HepG2 (cell line): ENCODE results near the gene MCF2L. TPM values are rescaled to one million over a fixed set of nuclear protein-coding genes. Genes with fewer than 3 reads are reported as not detected.

Experiments used
- ATAC-seq: fragments of 200-7000 bp; cut with Tn5 transposase; 3 replicates; pipeline ENCODE4 v1.9.1; 2020; ENCODE audit warnings: mild to moderate bottlenecking, moderate library complexity
- BruUV-seq: library from RNA; stranded (reverse); fragments of 400-500 nt; replicated peaks from 2 replicates; lab custom pipeline; 2021; lab: Mats Ljungman, UMichigan
- CTCF ChIA-PET: fragments of 300-600 bp; formaldehyde crosslinking; extraction: SDS; loops from one replicate; lab custom pipeline; 2021; ENCODE audit warnings: low total read pairs, inconsistent platforms, low intra/inter-chr PET ratio; lab: Yijun Ruan, JAX
- POLR2A ChIA-PET: fragments of 350-600 bp; sonication (Branson Sonifier 250); formaldehyde crosslinking; loops from one replicate; lab custom pipeline; 2020; ENCODE audit warnings: antibody characterized with exemption, inconsistent platforms; lab: Yijun Ruan, JAX
- DNase-seq: peaks from one replicate; pipeline ENCODE4 v3.0.0-alpha.2; 2015; ENCODE audit warnings: low spot score
- FAIRE-seq: peaks from 3 replicates; lab custom pipeline; 2011; peaks lifted over from hg19 to GRCh38; lab: Jason Lieb, UNC
- H2AFZ ChIP-seq: one replicate; pipeline ENCODE4 v1.6.1; 2011; ENCODE audit warnings: low read length, inconsistent platforms
- H3K27ac ChIP-seq: fragments of 300-600 bp; 3 replicates; pipeline ENCODE4 v1.8.0; 2011; ENCODE audit warnings: mixed run types, mild to moderate bottlenecking, mixed read lengths, low read length, inconsistent platforms; ENCODE audit not compliant: insufficient read depth; ENCODE audit errors: extremely low read length
- H3K27me3 ChIP-seq, 2 experiments: fragments of 200-600 bp in 1 of 2; 2 replicates in 1 of 2; 3 replicates in 1 of 2; pipeline versions ENCODE4 v1.6.0 to v1.8.0; 2011; ENCODE audit warnings: low read length in 2 of 2, mild to moderate bottlenecking in 2 of 2, moderate library complexity in 2 of 2, inconsistent platforms in 1 of 2; ENCODE audit not compliant: insufficient read depth in 2 of 2, control insufficient read depth in 1 of 2
- H3K36me3 ChIP-seq, 2 experiments: fragments of 200-600 bp in 1 of 2; replicated peaks in 1 of 2; 2 replicates in 1 of 2; 3 replicates in 1 of 2; pipeline versions ENCODE4 v1.5.1 to v1.8.0; 2011; ENCODE audit warnings: low read length in 2 of 2, inconsistent platforms in 1 of 2; ENCODE audit not compliant: insufficient read depth in 2 of 2, control insufficient read depth in 1 of 2
- H3K4me1 ChIP-seq: 2 replicates; pipeline ENCODE4 v1.5.1; 2012; ENCODE audit warnings: low read length, inconsistent platforms; ENCODE audit not compliant: insufficient read depth
- H3K4me2 ChIP-seq: 2 replicates; pipeline ENCODE4 v1.6.0; 2011; ENCODE audit warnings: low read depth, low read length, inconsistent platforms
- H3K4me3 ChIP-seq, 3 experiments: fragments of 200-600 bp in 1 of 3; sonication (generic), shearing (Covaris generic) in 1 of 3; replicated peaks in 1 of 3; 2 replicates each; pipeline ENCODE4 v1.5.1; 2011 to 2016; ENCODE audit warnings: low read length in 3 of 3, inconsistent platforms in 2 of 3, low read depth in 2 of 3, mild to moderate bottlenecking in 2 of 3, control low read depth in 1 of 3, mixed read lengths in 1 of 3; ENCODE audit not compliant: insufficient read depth in 1 of 3
- H3K79me2 ChIP-seq: one replicate; pipeline ENCODE4 v1.6.1; 2011; ENCODE audit warnings: low read length, inconsistent platforms; ENCODE audit not compliant: insufficient read depth
- H3K9ac ChIP-seq: 2 replicates; pipeline ENCODE4 v1.6.0; 2011; ENCODE audit warnings: mild to moderate bottlenecking, low read depth, low read length, inconsistent platforms; ENCODE audit not compliant: insufficient read depth
- H3K9me3 ChIP-seq: 2 replicates; pipeline ENCODE4 v1.5.1; 2012; ENCODE audit warnings: mild to moderate bottlenecking, low read length
- H4K20me1 ChIP-seq: 2 replicates; pipeline ENCODE4 v1.6.0; 2011; ENCODE audit warnings: inconsistent platforms, mild to moderate bottlenecking, low read length, moderate library complexity; ENCODE audit not compliant: insufficient read depth
- CCAR2 ChIP-seq: fragments of 200-400 bp; formaldehyde crosslinking; optimal IDR thresholded peaks from 2 replicates; pipeline ENCODE3; 2018; ENCODE audit warnings: low read depth, mild to moderate bottlenecking, low read length, moderate library complexity
- KIAA2018 ChIP-seq: sonication (generic); formaldehyde crosslinking; IDR thresholded peaks from 2 replicates; pipeline ENCODE4 v1.5.0; 2020; ENCODE audit warnings: mild to moderate bottlenecking, missing genetic modification reagents, borderline replicate concordance
- MEIS1 ChIP-seq: sonication (generic); formaldehyde crosslinking; IDR thresholded peaks from 2 replicates; pipeline ENCODE4 v1.9.0; 2021; ENCODE audit warnings: mild to moderate bottlenecking, missing genetic modification reagents, moderate library complexity, borderline replicate concordance
- MEIS2 ChIP-seq: sonication (generic); formaldehyde crosslinking; IDR thresholded peaks from 2 replicates; pipeline ENCODE4 v1.9.0; 2021; ENCODE audit warnings: mild to moderate bottlenecking, missing genetic modification reagents
- PHF5A ChIP-seq: IDR thresholded peaks from one replicate; pipeline ENCODE4 v1.6.1; 2018; ENCODE audit warnings: low read depth, missing genetic modification reagents; ENCODE audit not compliant: unreplicated experiment
- SNAPC2 ChIP-seq: sonication (generic); formaldehyde crosslinking; IDR thresholded peaks from 2 replicates; pipeline ENCODE4 v1.8.1; 2022; ENCODE audit warnings: mild to moderate bottlenecking, missing genetic modification reagents
- THAP8 ChIP-seq: sonication (generic); formaldehyde crosslinking; IDR thresholded peaks from 2 replicates; pipeline ENCODE4 v1.5.1; 2020; ENCODE audit warnings: missing genetic modification reagents, mild to moderate bottlenecking, borderline replicate concordance
- ZNF678 ChIP-seq: sonication (generic); formaldehyde crosslinking; IDR thresholded peaks from 2 replicates; pipeline ENCODE4 v1.4.0; 2020; ENCODE audit warnings: mild to moderate bottlenecking, missing genetic modification reagents
- ZNF691 ChIP-seq: sonication (generic); formaldehyde crosslinking; IDR thresholded peaks from 2 replicates; pipeline ENCODE4 v1.4.0; 2020; ENCODE audit warnings: missing genetic modification reagents, low read depth, mild to moderate bottlenecking, borderline replicate concordance
- ZNF704 ChIP-seq: sonication (generic); formaldehyde crosslinking; IDR thresholded peaks from 2 replicates; pipeline ENCODE4 v1.8.1; 2023; ENCODE audit warnings: mild to moderate bottlenecking, inconsistent platforms, moderate library complexity, missing genetic modification reagents, borderline replicate concordance
- ZSCAN20 ChIP-seq: sonication (generic); formaldehyde crosslinking; IDR thresholded peaks from 2 replicates; pipeline ENCODE4 v1.4.0; 2020; ENCODE audit warnings: missing genetic modification reagents, mild to moderate bottlenecking, borderline replicate concordance
- WGBS: methylation state at CpG from one replicate; pipeline ENCODE4 v1.1.6; 2017; ENCODE audit warnings: low lambda C conversion rate; 5-methylcytosine and 5-hydroxymethylcytosine counted together
- in situ Hi-C: cut with HindIII; loops from 2 replicates; pipeline ENCODE4 v1.10.0; 2017; ENCODE audit warnings: low pct_unique_long_range_greater_than_20kb; ENCODE audit not compliant: extremely low pct_ligation_motif_present
- intact Hi-C: fragments of 100-400 bp; cut with micrococcal nuclease; formaldehyde crosslinking; loops from one replicate; pipeline ENCODE4 v1.10.0; 2022; ENCODE audit not compliant: unreplicated experiment
- polyA plus RNA-seq, 8 experiments: library from polyadenylated mRNA; depleted of rRNA in 3 of 8; stranded (reverse) in 7 of 8; unstranded in 1 of 8; fragments of >200 nt; fragmentation: Illumina TruSeq in 4 of 8; extraction: Trizol in 4 of 8; gene quantifications; 2 replicates each; pipeline versions ENCODE4 v1.2.1 to v1.2.3, GENCODE V29; 2011 to 2016; ENCODE audit warnings: low read depth in 4 of 8, missing spikeins in 1 of 8, mixed read lengths in 1 of 8; ENCODE audit not compliant: insufficient read depth in 1 of 8
- total RNA-seq, 5 experiments: library from RNA; depleted of rRNA; stranded (reverse); fragments of >200 nt; fragmentation: Illumina TruSeq; extraction: Trizol; gene quantifications; 2 replicates each; pipeline ENCODE4 v1.2.3, GENCODE V29; 2016; ENCODE audit warnings: low read depth in 1 of 5

Gene MCF2L
- total and polyA plus RNA-seq, 2 of the 13 experiments (the other 11 are each of a cell fraction or from before 2014, with no cell fraction given) = 19.4 to 28.4 TPM

GRCh38 chr13:112969692-112970338, 801 bp downstream of the MCF2L start:
- H3K4me3 ChIP-seq = peak overlapping the region; percentile 69 to 85 (median 83)
- intact Hi-C loops (loop anchor here (1.0 to 2.0 kb wide), 3 partner anchors 15 to 59 kb away; no protein-coding TSS in a partner anchor), in situ Hi-C loops (no loop called here)
- peak overlapping the region; percentile 98 for H3K4me2 ChIP-seq
- ChIA-PET CTCF (no interaction called here), POLR2A (interaction anchor here (0.6 to 1.6 kb wide), 9 partner anchors 12 to 62 kb away, joined by 3 to 14 read pairs (median 4); no protein-coding TSS in a partner anchor)
- FAIRE-seq = no peak
- whole genome bisulfite sequencing = 20% methylated on average over 12 of the region's 13 CpGs
- DNase-seq = no peak
- BruUV-seq = no TSS peak
- H3K27me3 ChIP-seq = no peaks in the 10 kb centered on the region
- peak overlapping the region; percentile 70 for H3K9ac ChIP-seq
- peaks cover 32% of the 10 kb centered on the region for H3K79me2 ChIP-seq
- peak; percentile 50; the same call in 2 of the 3 replicates for ATAC-seq
- H2AFZ ChIP-seq = no peak overlapping the region
- peaks cover 0 to 1% of the 10 kb centered on the region in 2 experiments; a peak in 2 of 5 replicates for H3K36me3 ChIP-seq
- peaks cover 2% of the 10 kb centered on the region; the same call in 1 of the 2 replicates for H4K20me1 ChIP-seq
- H3K27ac ChIP-seq = peak overlapping the region; percentile 45
- peaks cover 43% of the 10 kb centered on the region for H3K4me1 ChIP-seq
- no peaks in the 10 kb centered on the region for H3K9me3 ChIP-seq
- TF ChIP-seq MEIS1 (CRISPR knock-in tag) = 0 out of 2 replicates have a peak, but pooled peaks have one; percentile 11
- TF ChIP-seq CCAR2 = no peak
- TF ChIP-seq MEIS2 (CRISPR knock-in tag) = no peak
- 0 out of 2 replicates have a peak, but pooled peaks have one; percentile 5 for TF ChIP-seq ZNF704 (CRISPR knock-in tag)
- TF ChIP-seq ZNF691 (CRISPR knock-in tag) = 0 out of 2 replicates have a peak, but pooled peaks have one; percentile 48
- TF ChIP-seq SNAPC2 (CRISPR knock-in tag) = 0 out of 2 replicates have a peak, but pooled peaks have one; percentile 7
- peak; percentile 47; the same call in 1 of the 2 replicates for TF ChIP-seq THAP8 (CRISPR knock-in tag)
- no peak for TF ChIP-seq KIAA2018 (CRISPR knock-in tag)
- TF ChIP-seq PHF5A (CRISPR knock-in tag) = no peak
- TF ChIP-seq ZNF678 = no peak
- TF ChIP-seq ZSCAN20 (CRISPR knock-in tag) = no peak
